Epithelial cell of proximal tubule (primary cell): ENCODE measurements around the gene PTCRA. TPM values are rescaled to one million over a fixed set of nuclear protein-coding genes. Genes with fewer than 3 reads are reported as not detected.
A peak's percentile ranks its signal among the peaks of the same experiment; 100 is the strongest.
"Not testable (repeated sequence)": the region's sequence is repeated elsewhere in the genome, so short reads cannot be mapped to it uniquely, and the experiment has no call there.

ENCODE experiments used
- DNase-seq: peaks from one replicate; pipeline ENCODE4 v3.0.0-alpha.2; 2011; ENCODE audit warnings: low read depth
- H3K4me3 ChIP-seq: 2 replicates; pipeline ENCODE4 v1.5.1; 2011; ENCODE audit warnings: low read depth, mild to moderate bottlenecking, low read length
- total RNA-seq: library from RNA; depleted of rRNA; stranded (reverse); fragments of >200 nt; gene quantifications from 2 replicates; pipeline ENCODE4 v1.2.3, GENCODE V29; 2015
- TF ChIP-seq, protein P1 (sequence below): conservative IDR thresholded peaks from 2 replicates; pipeline ENCODE4 v1.5.1; 2012; ENCODE audit warnings: low read depth, mild to moderate bottlenecking, low read length

The PTCRA gene
- total RNA-seq, 1 donor from 2014 or later = not detected

DNA sequence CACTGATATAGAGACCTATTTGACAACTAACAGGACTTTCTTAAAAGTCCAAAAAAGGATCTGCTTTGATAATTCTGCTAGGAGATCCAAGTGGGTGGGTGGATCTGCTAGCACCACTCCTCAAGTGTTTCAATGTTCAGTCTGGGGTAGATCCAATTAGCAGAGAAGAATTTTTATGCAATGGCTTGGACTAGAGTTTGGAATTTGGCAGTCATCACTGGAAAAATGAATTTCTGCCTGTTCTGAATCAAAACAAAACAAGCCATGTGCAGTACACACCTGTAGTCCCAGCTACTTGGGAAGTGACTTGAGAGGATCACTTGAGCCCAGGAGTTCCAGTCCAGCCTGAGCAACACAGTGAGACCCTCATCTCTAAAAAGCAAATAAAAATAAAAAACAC, 32.1 kb downstream of the PTCRA start:
- TF ChIP-seq, protein P1, sequence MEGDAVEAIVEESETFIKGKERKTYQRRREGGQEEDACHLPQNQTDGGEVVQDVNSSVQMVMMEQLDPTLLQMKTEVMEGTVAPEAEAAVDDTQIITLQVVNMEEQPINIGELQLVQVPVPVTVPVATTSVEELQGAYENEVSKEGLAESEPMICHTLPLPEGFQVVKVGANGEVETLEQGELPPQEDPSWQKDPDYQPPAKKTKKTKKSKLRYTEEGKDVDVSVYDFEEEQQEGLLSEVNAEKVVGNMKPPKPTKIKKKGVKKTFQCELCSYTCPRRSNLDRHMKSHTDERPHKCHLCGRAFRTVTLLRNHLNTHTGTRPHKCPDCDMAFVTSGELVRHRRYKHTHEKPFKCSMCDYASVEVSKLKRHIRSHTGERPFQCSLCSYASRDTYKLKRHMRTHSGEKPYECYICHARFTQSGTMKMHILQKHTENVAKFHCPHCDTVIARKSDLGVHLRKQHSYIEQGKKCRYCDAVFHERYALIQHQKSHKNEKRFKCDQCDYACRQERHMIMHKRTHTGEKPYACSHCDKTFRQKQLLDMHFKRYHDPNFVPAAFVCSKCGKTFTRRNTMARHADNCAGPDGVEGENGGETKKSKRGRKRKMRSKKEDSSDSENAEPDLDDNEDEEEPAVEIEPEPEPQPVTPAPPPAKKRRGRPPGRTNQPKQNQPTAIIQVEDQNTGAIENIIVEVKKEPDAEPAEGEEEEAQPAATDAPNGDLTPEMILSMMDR = no peak
- H3K4me3 ChIP-seq = no peak overlapping the region
- no peak for DNase-seq

DNA sequence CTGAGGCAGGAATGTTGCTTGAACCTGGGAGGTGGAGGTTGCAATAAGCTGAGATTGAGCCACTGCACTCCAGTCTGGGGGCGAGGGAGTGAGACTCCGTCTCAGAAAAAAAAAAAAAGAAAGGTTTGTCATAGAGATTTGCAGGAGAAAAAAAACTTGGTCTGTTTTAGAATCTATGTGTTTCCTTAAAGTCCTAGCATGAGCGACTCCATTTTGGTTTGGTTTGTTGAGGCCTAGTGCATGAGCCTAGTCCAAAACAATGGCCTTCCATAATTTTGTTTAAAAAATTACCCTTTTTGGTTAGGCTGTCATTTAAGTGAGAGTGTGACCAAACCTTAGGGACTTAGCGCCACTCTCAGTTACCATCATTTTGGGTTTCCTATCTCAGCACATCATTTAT, 36.5 kb downstream of the PTCRA start:
- TF ChIP-seq, protein P1 = no peak
- H3K4me3 ChIP-seq = no peak overlapping the region
- no peak for DNase-seq

DNA sequence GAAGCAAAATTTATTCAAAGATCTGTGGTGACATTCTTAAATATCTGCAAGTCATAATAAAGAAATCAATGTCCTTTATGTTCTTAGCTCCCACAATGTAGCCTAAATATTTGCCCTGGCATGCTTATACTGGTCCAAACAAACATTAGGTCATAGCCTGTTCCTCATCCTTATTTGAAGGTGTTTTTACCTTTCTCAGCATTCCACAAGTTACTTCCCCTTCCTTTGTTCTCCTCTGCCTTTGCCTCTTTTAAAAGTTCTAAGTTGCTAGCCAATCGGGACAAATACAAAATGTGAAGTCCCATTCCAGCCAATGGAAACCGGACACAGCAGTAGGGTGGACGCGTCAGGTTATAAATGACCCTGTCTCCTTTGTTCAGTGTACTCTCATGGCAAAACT, 38.6 kb downstream of the PTCRA start:
- DNase-seq, H3K4me3 ChIP-seq: not testable (repeated sequence)

DNA sequence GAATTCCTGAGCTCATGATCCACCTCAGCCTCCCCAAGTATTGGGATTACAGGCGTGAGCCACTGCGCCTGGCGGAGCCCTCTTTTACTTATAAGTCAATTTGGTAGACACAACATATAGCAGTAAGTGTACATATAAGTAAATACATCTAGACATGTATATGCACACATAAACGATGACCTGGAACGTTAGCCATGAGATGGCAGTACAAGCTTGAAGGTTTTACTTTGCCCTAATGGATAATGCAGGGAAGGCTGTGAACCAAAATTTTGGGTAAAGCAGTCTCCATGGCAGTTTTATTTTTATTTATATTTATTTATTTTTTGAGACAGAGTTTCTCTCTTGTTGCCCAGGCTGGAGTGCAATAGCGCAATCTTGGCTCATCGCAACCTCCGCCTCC, 42.3 kb downstream of the PTCRA start:
- no peak overlapping the region for H3K4me3 ChIP-seq
- TF ChIP-seq, protein P1 = no peak
- no peak for DNase-seq

DNA sequence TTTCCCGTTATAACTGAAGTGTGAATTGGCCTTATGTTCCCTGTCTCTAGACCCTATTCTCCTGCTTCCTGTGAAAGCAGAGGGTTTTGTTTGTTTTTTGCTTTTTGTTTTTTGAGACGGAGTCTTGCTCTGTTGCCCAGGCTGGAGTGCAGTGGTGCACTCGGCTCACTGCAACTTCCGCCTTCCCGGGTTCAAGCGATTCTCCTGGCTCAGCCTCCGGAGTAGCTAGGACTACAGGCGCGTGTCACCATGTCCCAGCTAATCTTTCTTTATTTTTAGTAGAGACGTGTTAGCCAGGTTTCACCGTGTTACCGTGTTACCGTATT, 44.0 kb downstream of the PTCRA start:
- DNase-seq = no peak
- TF ChIP-seq, protein P1 = no peak
- peak overlapping the region; percentile 58 for H3K4me3 ChIP-seq

DNA sequence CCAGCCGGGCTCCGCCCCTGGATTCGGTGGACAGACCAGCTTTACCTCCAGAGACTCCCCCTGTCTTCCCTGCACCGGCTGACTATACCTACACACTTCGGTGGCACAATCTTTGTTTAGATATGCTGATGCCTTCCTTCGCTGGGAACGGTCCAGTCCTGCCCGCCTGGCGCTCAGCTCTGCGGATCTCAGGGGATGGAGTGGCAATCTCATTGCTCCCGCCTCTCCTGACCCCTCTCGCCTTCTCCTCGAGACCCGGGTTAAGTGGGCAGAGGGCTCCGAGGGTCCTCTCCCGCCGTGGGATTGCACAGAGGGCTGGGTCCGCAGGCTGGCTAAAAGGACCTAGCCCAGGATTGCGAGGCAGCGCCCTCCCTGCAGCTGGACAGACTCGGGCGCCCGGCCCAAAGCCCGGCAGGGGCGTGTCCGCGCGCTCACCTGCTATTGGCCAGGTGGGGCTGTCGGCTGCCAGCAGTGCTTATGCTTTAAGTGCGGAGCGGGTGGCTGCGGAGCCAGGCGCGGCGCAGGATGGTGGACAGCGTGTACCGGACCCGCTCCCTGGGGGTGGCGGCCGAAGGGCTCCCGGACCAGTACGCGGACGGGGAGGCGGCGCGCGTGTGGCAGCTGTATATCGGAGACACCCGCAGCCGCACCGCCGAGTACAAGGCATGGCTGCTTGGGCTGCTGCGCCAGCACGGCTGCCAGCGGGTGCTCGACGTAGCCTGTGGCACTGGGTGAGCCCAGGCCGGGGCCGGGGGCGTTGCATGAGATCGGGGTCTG, 44.6 kb downstream of the PTCRA start, which contains the start of gene GNMT:
Gene GNMT (plus strand): TSS at position 512 of the 777 bp plus-strand sequence. CDS start 14 bp downstream, at position 526.
- peak within 1 kb of the TSS; percentile 58 for H3K4me3 ChIP-seq
- TF ChIP-seq, protein P1 = no peak
- no peak for DNase-seq

DNA sequence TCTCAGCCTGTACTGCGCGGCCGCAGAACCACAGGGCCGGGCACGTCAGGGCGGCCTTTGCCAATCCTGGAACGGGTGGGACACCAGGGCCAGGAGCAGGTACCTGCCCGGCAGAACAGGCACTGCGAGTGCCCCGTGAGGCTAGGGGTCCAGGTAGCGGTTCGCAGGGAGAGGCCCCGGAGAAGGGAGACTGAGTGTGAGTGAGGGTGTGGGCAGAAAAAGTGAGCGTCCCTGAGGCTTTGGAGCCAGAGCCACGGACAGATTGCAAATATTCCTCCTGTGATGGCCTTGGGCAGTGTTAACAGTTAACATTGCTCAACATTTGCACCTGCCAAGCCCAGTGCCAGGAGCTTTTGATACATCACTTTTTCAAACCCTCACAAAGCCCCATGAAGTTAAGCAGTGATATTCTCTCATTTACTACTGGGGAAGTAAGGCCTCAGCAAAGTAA, 45.2 kb downstream of the PTCRA start:
- TF ChIP-seq, protein P1 = no peak
- no peak for DNase-seq
- H3K4me3 ChIP-seq = peak overlapping the region; percentile 58
